Adrenal gland (tissue), 5 donors: ENCODE data around the gene STX16.

Source experiments
- CTCF ChIP-seq, 6 experiments: fragments of 450-650 bp in 4 of 6; fragments of 200-600 bp in 2 of 6; sonication (generic) in 1 of 6; IDR thresholded peaks; 1 replicate in 5 of 6; 2 replicates in 1 of 6; pipeline versions ENCODE4 v1.5.1 to v1.8.0; 2016 to 2021; ENCODE audit warnings: antibody characterized with exemption in 6 of 6, mild to moderate bottlenecking in 2 of 6, moderate library complexity in 1 of 6
- POLR2A ChIP-seq, 2 donors: fragments of 450-650 bp; IDR thresholded peaks; one replicate each; pipeline ENCODE4 v1.6.1; 2017; ENCODE audit warnings: antibody characterized with exemption in 2 of 2, mild to moderate bottlenecking in 2 of 2, moderate library complexity in 1 of 2
- donor health status: DM: no; HTN: no; CAD: no.

GRCh38 chr20:58609026-58609425 lies 42.1 kb upstream of the STX16 start:
- TF ChIP-seq CTCF (IDR thresholded peaks at IDR 0.05): no peak
- no peak for TF ChIP-seq POLR2A (IDR thresholded peaks at IDR 0.05)
